Measurements from ENCODE around the gene IL4. TPM values are rescaled to one million over a fixed set of nuclear protein-coding genes. Genes with fewer than 3 reads are reported as not detected.

Gene IL4
- total RNA-seq, 1 donor from 2014 or later = not detected

DNA sequence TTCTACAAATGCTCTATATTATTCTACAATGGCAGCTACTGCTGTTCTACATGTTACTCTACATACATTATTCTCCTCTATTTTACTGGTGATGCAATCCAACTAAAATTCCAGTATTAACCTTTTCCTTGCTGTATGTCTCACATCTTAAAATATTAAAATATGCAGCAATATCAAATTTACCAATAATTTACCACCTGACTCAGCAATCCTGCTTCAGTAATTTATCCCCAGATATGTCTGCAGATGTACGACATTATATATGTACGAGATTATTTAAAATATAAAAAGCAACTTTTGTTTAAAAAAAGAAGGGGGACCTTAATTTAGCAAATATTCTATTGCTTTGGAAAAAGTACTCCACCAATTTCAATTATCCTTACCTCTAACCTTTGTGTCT lies 52.0 kb downstream of the IL4 start:
- Mint-ChIP-seq H3K4me1 (no peaks in the 10 kb centered on the region), H3K36me3 (ENCODE audit: low read depth) (peaks cover 16% of the 10 kb centered on the region), H3K27me3 (ENCODE audit: low read depth) (no peaks in the 10 kb centered on the region), H3K27ac (ENCODE audit: unreplicated experiment) (no peak overlapping the region), H3K9me3 (peaks cover 2% of the 10 kb centered on the region), H3K4me3 (no peak overlapping the region)
- TF ChIP-seq, protein P1, sequence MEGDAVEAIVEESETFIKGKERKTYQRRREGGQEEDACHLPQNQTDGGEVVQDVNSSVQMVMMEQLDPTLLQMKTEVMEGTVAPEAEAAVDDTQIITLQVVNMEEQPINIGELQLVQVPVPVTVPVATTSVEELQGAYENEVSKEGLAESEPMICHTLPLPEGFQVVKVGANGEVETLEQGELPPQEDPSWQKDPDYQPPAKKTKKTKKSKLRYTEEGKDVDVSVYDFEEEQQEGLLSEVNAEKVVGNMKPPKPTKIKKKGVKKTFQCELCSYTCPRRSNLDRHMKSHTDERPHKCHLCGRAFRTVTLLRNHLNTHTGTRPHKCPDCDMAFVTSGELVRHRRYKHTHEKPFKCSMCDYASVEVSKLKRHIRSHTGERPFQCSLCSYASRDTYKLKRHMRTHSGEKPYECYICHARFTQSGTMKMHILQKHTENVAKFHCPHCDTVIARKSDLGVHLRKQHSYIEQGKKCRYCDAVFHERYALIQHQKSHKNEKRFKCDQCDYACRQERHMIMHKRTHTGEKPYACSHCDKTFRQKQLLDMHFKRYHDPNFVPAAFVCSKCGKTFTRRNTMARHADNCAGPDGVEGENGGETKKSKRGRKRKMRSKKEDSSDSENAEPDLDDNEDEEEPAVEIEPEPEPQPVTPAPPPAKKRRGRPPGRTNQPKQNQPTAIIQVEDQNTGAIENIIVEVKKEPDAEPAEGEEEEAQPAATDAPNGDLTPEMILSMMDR (conservative IDR thresholded peaks at IDR 0.05) = no peak
- no peak for DNase-seq (ENCODE audit: low read depth, low spot score)

DNA sequence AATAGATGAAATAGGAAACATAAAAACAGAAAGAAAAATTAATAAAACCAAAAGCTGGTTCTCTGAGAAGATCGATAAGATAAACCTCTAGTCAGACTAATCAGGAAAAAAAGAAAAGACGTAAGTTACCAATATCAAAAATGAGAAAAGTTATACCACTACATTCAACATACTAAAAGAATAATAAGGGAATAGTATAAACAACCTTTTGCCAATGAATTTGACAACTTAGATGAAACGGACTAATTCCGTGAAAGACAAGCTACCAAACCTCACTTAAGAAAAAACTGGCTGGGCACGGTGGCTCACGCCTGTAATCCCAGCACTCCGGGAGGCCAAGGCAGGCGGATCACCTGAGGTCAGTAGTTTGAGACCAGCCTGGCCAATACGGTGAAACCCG lies 56.1 kb downstream of the IL4 start:
- no peak overlapping the region for H3K27ac Mint-ChIP-seq (ENCODE audit: unreplicated experiment)
- H3K4me3 Mint-ChIP-seq = no peak overlapping the region
- H3K27me3 Mint-ChIP-seq (ENCODE audit: low read depth) = no peaks in the 10 kb centered on the region
- DNase-seq (ENCODE audit: low read depth, low spot score) = no peak
- peaks cover 4% of the 10 kb centered on the region for H3K36me3 Mint-ChIP-seq (ENCODE audit: low read depth)
- H3K9me3 Mint-ChIP-seq = no peaks in the 10 kb centered on the region
- peaks cover 10% of the 10 kb centered on the region for H3K4me1 Mint-ChIP-seq
- TF ChIP-seq, protein P1 (conservative IDR thresholded peaks at IDR 0.05) = no peak

Other genes with a start within 250 kb of the IL4 start
- gene IRF1, start 183.2 kb upstream of the IL4 start, total RNA-seq = 4.5 and 4.7 TPM in 2 replicates
- not detected in 2 replicates for gene IL5, start 130.5 kb upstream of the IL4 start, total RNA-seq
- gene RAD50, start 117.0 kb upstream of the IL4 start, total RNA-seq = 35.2 and 37.1 TPM in 2 replicates
- gene IL13, start 15.8 kb upstream of the IL4 start, total RNA-seq = not detected in 2 replicates
- 22.6 and 23.8 TPM in 2 replicates for gene KIF3A, start 63.6 kb downstream of the IL4 start, total RNA-seq
- not detected in 2 replicates for gene CCNI2, start 73.4 kb downstream of the IL4 start, total RNA-seq
- gene SEPTIN8, start 103.2 kb downstream of the IL4 start, total RNA-seq = 71.1 and 71.4 TPM in 2 replicates
- not detected in 2 replicates for gene SOWAHA, start 139.3 kb downstream of the IL4 start, total RNA-seq
- 5.7 and 6.5 TPM in 2 replicates for gene SHROOM1, start 156.7 kb downstream of the IL4 start, total RNA-seq
- gene GDF9, start 192.5 kb downstream of the IL4 start, total RNA-seq = 0.49 and 0.89 TPM in 2 replicates
- gene UQCRQ, start 192.7 kb downstream of the IL4 start, total RNA-seq = 274 and 293 TPM in 2 replicates
- 2.9 and 3.1 TPM in 2 replicates for gene LEAP2, start 199.7 kb downstream of the IL4 start, total RNA-seq

All from neural crest cell (in vitro differentiated cells).